NB4 (cell line): ENCODE results near the gene RBM39.

Source experiments
- DNase-seq: peaks from one replicate; pipeline ENCODE4 v3.0.0; 2010; ENCODE audit warnings: low read depth
- H3K4me3 ChIP-seq: one replicate; pipeline ENCODE4 v1.5.1; 2011; ENCODE audit warnings: mild to moderate bottlenecking, low read depth, low read length, moderate library complexity
- MYC ChIP-seq: IDR thresholded peaks from 2 replicates; pipeline ENCODE4 v1.6.1; 2011; ENCODE audit warnings: low read depth, low read length
- POLR2A ChIP-seq: IDR thresholded peaks from 2 replicates; pipeline ENCODE4 v1.6.1; 2011; ENCODE audit warnings: mild to moderate bottlenecking; ENCODE audit not compliant: insufficient read length; ENCODE audit errors: extremely low read depth
- TF ChIP-seq, protein P1 (sequence below): IDR thresholded peaks from 2 replicates; pipeline ENCODE4 v1.6.1; 2011; ENCODE audit warnings: low read depth, low read length
- TF ChIP-seq, protein P2 (sequence below): IDR thresholded peaks from one replicate; pipeline ENCODE4 v1.5.1; 2012; ENCODE audit warnings: low read depth, low read length

Gene RBM39

DNA sequence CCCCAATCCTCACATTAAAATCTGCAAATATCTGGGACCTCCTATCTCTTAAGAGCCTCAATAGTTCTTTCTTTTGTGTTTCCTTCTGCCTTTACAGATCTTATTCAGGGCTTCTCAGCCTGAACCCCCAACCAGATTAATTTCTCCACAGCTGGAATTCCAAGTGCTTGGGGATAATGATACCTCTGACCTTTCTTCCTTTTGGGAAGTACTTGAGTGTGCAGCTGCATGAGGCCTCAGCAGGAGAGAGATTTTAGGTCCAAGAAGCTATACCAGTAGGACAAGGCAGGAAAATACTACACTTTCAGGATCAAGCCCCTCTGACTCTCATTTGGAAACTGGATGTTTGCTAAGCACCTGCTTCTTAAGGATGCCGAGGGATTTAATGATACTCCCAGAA lies 32.3 kb upstream of the RBM39 start:
- TF ChIP-seq, protein P1, sequence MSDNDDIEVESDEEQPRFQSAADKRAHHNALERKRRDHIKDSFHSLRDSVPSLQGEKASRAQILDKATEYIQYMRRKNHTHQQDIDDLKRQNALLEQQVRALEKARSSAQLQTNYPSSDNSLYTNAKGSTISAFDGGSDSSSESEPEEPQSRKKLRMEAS = no peak
- TF ChIP-seq POLR2A = no peak
- TF ChIP-seq, protein P2, sequence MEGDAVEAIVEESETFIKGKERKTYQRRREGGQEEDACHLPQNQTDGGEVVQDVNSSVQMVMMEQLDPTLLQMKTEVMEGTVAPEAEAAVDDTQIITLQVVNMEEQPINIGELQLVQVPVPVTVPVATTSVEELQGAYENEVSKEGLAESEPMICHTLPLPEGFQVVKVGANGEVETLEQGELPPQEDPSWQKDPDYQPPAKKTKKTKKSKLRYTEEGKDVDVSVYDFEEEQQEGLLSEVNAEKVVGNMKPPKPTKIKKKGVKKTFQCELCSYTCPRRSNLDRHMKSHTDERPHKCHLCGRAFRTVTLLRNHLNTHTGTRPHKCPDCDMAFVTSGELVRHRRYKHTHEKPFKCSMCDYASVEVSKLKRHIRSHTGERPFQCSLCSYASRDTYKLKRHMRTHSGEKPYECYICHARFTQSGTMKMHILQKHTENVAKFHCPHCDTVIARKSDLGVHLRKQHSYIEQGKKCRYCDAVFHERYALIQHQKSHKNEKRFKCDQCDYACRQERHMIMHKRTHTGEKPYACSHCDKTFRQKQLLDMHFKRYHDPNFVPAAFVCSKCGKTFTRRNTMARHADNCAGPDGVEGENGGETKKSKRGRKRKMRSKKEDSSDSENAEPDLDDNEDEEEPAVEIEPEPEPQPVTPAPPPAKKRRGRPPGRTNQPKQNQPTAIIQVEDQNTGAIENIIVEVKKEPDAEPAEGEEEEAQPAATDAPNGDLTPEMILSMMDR = no peak
- no peak for TF ChIP-seq MYC
- H3K4me3 ChIP-seq = no peak overlapping the region

DNA sequence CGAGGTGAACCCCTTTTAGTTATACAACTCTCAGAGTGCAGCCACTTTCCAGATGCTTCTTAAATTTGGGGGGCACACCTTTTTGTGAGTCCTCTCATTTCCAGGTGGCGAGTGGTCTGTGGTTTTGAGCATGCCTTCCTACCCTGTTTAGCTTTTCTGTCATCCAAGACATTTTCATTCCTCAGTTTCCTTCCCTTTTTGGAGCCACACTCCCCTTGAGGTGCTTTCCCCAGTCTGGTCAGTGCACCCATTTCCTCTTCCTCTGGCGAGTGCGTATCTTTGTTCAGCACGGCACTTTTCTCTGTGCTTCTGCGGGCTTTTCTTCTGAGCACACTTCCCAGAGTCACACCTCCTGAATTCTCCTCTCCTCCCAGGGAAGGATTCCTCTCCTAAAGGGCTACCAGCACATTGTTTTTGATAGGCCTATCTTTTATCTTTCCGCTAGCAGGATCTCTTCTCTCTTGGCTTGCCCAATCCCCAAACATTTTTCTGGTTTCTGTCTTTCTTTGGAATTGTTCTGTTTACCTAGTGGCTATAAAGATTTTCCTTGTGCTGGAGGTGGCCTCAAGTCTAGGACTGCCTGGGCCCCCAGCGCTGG lies 31.2 kb upstream of the RBM39 start:
- peak; percentile 70 for DNase-seq
- TF ChIP-seq, protein P2 = no peak
- no peak for TF ChIP-seq MYC
- TF ChIP-seq, protein P1 = no peak; the same call in 1 of the 2 replicates
- no peak for TF ChIP-seq POLR2A
- H3K4me3 ChIP-seq = peak overlapping the region; percentile 92

More for the DNA sequence above, 32.3 kb upstream of the RBM39 start:
- no peak for DNase-seq

DNA sequence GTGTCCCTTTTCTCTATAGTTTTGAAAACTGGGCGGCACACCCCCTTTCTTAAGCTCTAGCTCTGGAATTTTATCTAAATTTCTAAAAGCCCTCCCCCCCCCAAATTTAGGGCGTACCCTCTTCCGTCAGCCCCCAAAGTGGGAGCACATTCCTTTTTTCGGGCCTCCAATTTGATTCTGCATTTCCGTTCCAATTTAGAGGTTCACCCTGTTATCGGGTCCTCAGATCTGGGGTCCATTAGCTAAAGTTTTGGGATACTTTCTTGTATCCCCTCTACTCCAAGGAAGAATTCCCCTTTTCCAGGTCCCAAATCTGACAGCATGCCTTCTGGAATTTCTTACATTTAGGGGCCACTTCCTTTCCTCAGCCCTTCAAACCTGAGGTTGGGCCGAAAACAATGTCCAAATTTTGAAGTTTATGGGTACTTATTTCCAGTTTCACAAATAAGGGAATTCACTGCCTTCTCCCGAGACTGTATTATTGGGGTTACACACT lies 30.6 kb upstream of the RBM39 start:
- peak overlapping the region; percentile 92 for H3K4me3 ChIP-seq
- TF ChIP-seq, protein P2 = no peak
- TF ChIP-seq MYC = 0 out of 2 replicates have a peak, but pooled peaks have one; percentile 13
- peak; percentile 18 for DNase-seq

DNA sequence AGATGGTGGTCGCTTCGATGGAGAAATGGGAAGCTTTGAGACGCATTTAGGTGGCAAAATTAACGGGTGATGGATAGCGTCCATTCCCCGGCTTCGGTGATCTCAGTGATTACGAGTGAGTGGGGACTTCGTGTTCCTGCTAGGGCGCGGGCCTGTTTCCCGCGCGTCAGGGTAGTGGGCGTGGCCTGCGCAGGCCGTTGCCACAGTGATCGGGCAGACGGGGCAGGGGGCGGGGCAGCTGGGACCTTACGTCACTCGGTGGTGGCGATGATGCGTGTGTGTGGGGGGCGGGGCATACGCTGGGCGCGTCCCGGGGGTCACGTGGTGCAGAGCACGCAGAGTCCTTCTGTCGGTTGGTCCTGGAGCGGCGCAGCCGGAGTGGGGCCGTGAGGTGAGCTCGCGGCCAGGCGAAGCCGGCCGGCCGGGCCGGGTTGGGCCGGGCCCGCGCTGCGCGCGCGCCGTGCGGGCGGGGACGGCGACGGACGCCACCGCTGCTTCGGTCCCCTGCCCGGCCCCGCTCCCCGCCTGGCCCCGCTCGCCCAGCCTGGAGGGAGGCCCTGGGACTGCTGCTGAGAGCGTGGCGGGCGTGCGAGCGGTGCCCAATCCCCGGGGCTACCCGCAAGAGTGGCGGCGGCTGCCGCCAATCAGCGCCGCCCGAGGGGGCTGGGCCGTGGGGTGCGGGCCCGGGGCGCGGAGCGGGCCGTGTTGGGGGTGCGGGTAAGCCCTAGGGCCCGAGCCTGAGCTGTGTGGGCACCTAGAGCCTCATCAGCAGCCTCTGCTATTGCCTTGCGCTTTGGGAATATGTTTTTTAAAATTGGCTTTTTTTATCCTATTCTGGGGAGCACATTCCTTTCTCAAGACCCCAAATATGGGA lies 29.9 kb upstream of the RBM39 start, which contains the start of gene PHF20:
Gene PHF20 (plus strand): TSS at position 327 of the 874 bp plus-strand sequence. CDS start 29,508 bp downstream, outside the sequence.
- H3K4me3 ChIP-seq = peak within 1 kb of the TSS; percentile 92
- TF ChIP-seq POLR2A (peak; percentile 89), MYC (peak; percentile 92)
- TF ChIP-seq, protein P1 = peak; percentile 98
- TF ChIP-seq, protein P2 = no peak
- peak; percentile 97 for DNase-seq

DNA sequence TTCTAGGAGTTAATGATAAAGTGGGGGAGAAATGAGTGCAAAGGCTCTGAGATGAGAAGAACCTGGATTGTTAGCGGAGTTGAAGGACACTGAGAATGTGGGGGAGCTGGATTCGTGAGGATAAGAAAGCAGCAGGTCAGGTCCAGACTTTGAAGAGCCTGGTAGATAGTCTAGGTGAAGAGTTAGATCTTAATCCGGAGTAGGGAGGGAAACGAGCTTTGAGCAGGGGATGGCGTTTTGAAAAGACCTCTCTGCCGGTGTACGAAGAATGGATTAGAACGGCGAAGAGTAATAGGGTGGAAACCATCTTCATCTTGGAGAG lies 29.3 kb upstream of the RBM39 start:
- no peak for DNase-seq
- TF ChIP-seq, protein P1 = no peak
- TF ChIP-seq POLR2A = no peak
- no peak for TF ChIP-seq MYC
- TF ChIP-seq, protein P2 = no peak
- H3K4me3 ChIP-seq = no peak overlapping the region
